ENCODE results near the gene TENT4A. TPM values are rescaled to one million over a fixed set of nuclear protein-coding genes. Genes with fewer than 3 reads are reported as not detected.

Gene TENT4A
- total and polyA plus RNA-seq, 2 of the 4 experiments (the other 2 are of a cell fraction), result 5.9 to 17.2 TPM

- H3K9me1 ChIP-seq (ENCODE audit: insufficient read depth, low read length), result peaks cover 16% of the 10 kb centered on the region
- H2AK5ac ChIP-seq (ENCODE audit: low read depth, low read length), result no peak overlapping the region
- 63% methylated on average over 3 of the region's 12 CpGs; no CpG with 5 or more reads in 1 of the 2 experiments for WGBS, 2 experiments (ENCODE audit: extremely low coverage in 2 of 2, insufficient read length in 1 of 2)
- no TSS peak for BruUV-seq (replicated peaks)
- no peak overlapping the region for H3K23ac ChIP-seq (ENCODE audit: low read depth, low read length)
- no peak overlapping the region for H2BK20ac ChIP-seq (ENCODE audit: low read depth, low read length)
- ATAC-seq (ENCODE audit: low read depth) (no peak), DNase-seq (no peak)
- H3K4me2 ChIP-seq (ENCODE audit: low read depth, low read length), result no peak overlapping the region
- peaks cover 20% of the 10 kb centered on the region for H3K4me1 ChIP-seq (ENCODE audit: control insufficient read depth, insufficient read depth, low read length)
- no peak overlapping the region for H3K9ac ChIP-seq (ENCODE audit: low read depth, low read length)
- H2BK120ac ChIP-seq (ENCODE audit: low read depth, low read length), result no peak overlapping the region
- peaks cover 8% of the 10 kb centered on the region; the same call in 1 of the 2 replicates for H3K27me3 ChIP-seq (ENCODE audit: control insufficient read depth, insufficient read depth, low read length)
- no peak overlapping the region for H3K27ac ChIP-seq (ENCODE audit: insufficient read depth, low read length)
- H2BK5ac ChIP-seq (ENCODE audit: low read depth, low read length, poor library complexity, severe bottlenecking), result no peak overlapping the region
- dilution Hi-C loops (cut with HindIII; ENCODE audit: low sequenced_read_pairs, unreplicated experiment) (no loop called here), intact Hi-C loops (cut with micrococcal nuclease) (no loop called here), in situ Hi-C loops (cut with MboI; ENCODE audit: low sequenced_read_pairs) (no loop called here)
- peaks cover 0 to 9% of the 10 kb centered on the region in 2 experiments; a peak in 2 of 4 replicates for H3K79me1 ChIP-seq (ENCODE audit: low read depth in 1 of 2, low read length in 2 of 2)
- no peak overlapping the region for H2AFZ ChIP-seq (replicated peaks; ENCODE audit: low read length, poor library complexity)
- H2AK9ac ChIP-seq (replicated peaks; ENCODE audit: low read depth, low read length, poor library complexity), result no peak overlapping the region
- no peak overlapping the region for H2BK15ac ChIP-seq (ENCODE audit: low read depth, low read length)
- H3K14ac ChIP-seq (replicated peaks; ENCODE audit: low read depth, low read length), result no peak overlapping the region
- H3K4ac ChIP-seq (ENCODE audit: low read depth, low read length), result no peak overlapping the region
- no peaks in the 10 kb centered on the region for H3K36me3 ChIP-seq (ENCODE audit: control insufficient read depth, insufficient read depth, low read length)
- H3K4me3 ChIP-seq (ENCODE audit: insufficient read depth, low read depth, low read length), result no peak overlapping the region
- H4K5ac ChIP-seq (ENCODE audit: low read depth, low read length), result no peak overlapping the region
- no peaks in the 10 kb centered on the region for H4K20me1 ChIP-seq (ENCODE audit: insufficient read depth, low read length)
- TF ChIP-seq MXI1 (IDR thresholded peaks at IDR 0.05; ENCODE audit: borderline replicate concordance, low read depth, low read length), result no peak
- TF ChIP-seq POLR2A (IDR thresholded peaks at IDR 0.05; ENCODE audit: low read depth, low read length), result no peak
- TF ChIP-seq FOS (IDR thresholded peaks at IDR 0.05; ENCODE audit: low read depth, low read length), result no peak
- no peak for TF ChIP-seq CTCF (conservative IDR thresholded peaks at IDR 0.05; ENCODE audit: low read depth, low read length)
- no peak for TF ChIP-seq USF2 (IDR thresholded peaks at IDR 0.05; ENCODE audit: low read depth, low read length)
- TF ChIP-seq SMC3 (IDR thresholded peaks at IDR 0.05; ENCODE audit: low read depth, low read length), result no peak
- no peak for TF ChIP-seq MAZ (IDR thresholded peaks at IDR 0.05; ENCODE audit: borderline replicate concordance, low read depth, low read length)
- no peak for TF ChIP-seq MAFK (IDR thresholded peaks at IDR 0.05; ENCODE audit: low read depth, low read length)
- TF ChIP-seq CEBPB (IDR thresholded peaks at IDR 0.05; ENCODE audit: low read depth, low read length), result no peak
- TF ChIP-seq BHLHE40 (IDR thresholded peaks at IDR 0.05; ENCODE audit: low read depth, low read length), result no peak
- TF ChIP-seq RAD21 (IDR thresholded peaks at IDR 0.05; ENCODE audit: low read length), result no peak
- no peak for TF ChIP-seq RFX5 (IDR thresholded peaks at IDR 0.05; ENCODE audit: low read depth, low read length)
- no peak for TF ChIP-seq NFE2L2 (IDR thresholded peaks at IDR 0.05; ENCODE audit: low read depth, low read length)
- no peak for TF ChIP-seq CHD1 (IDR thresholded peaks at IDR 0.05; ENCODE audit: low read depth, low read length)
- no peak for TF ChIP-seq RCOR1 (IDR thresholded peaks at IDR 0.05; ENCODE audit: insufficient replicate concordance, low read length)
- no peak for TF ChIP-seq ELK1 (IDR thresholded peaks at IDR 0.05; ENCODE audit: borderline replicate concordance, low read depth, low read length)
- no peaks in the 10 kb centered on the region for H3K9me3 ChIP-seq (ENCODE audit: control insufficient read depth, insufficient read depth, low read length)
- ChIA-PET POLR2A (ENCODE audit: unreplicated experiment) (no interaction called here), CTCF (no interaction called here)
- H3K18ac ChIP-seq (ENCODE audit: low read depth, low read length), result no peak overlapping the region
- H3K56ac ChIP-seq (ENCODE audit: extremely low read depth, insufficient read depth, low read length), result no peak overlapping the region
- no peak overlapping the region for H4K91ac ChIP-seq (ENCODE audit: insufficient read depth, low read depth, low read length)
- H4K8ac ChIP-seq (ENCODE audit: low read depth in 2 of 2, low read length in 2 of 2), result no peak overlapping the region
These were observed 11.7 kb upstream of the TENT4A start for GRCh38 chr5:6701491-6701890.
